ENCODE measurements around the gene B4GALNT2.
"Not testable (repeated sequence)": the region's sequence is repeated elsewhere in the genome, so short reads cannot be mapped to it uniquely, and the experiment has no call there.

The B4GALNT2 gene

GRCh38 chr17:49132699-49133364 lies at the start of gene B4GALNT2:
B4GALNT2 (plus strand) TSS chr17:49132769; CDS start chr17:49132793, 24 bp downstream.
- peak; percentile 7 for DNase-seq

- DNase-seq = not testable (repeated sequence)
These were observed 47.5 kb upstream of the B4GALNT2 start for GRCh38 chr17:49085046-49085445.

GRCh38 chr17:49085565-49086315 lies 46.8 kb upstream of the B4GALNT2 start:
- no peak for DNase-seq

GRCh38 chr17:49086316-49086605 lies 46.3 kb upstream of the B4GALNT2 start:
- no peak for DNase-seq

- no peak for DNase-seq
These were observed 45.9 kb upstream of the B4GALNT2 start for GRCh38 chr17:49086649-49087048.

- DNase-seq = no peak
These were observed 43.5 kb upstream of the B4GALNT2 start for GRCh38 chr17:49089094-49089493.

- DNase-seq = no peak
These were observed 41.5 kb upstream of the B4GALNT2 start for GRCh38 chr17:49090878-49091594.

GRCh38 chr17:49093131-49093530 lies 39.4 kb upstream of the B4GALNT2 start:
- DNase-seq = no peak

GRCh38 chr17:49100601-49101000 lies 32.0 kb upstream of the B4GALNT2 start:
- DNase-seq = no peak

- DNase-seq = peak; percentile 10
These were observed 31.5 kb upstream of the B4GALNT2 start for GRCh38 chr17:49101054-49101534.

- DNase-seq = not testable (repeated sequence)
These were observed 29.2 kb upstream of the B4GALNT2 start for GRCh38 chr17:49103360-49103759.

GRCh38 chr17:49104511-49105074 lies 28.0 kb upstream of the B4GALNT2 start:
- no peak for DNase-seq

GRCh38 chr17:49106321-49107210 lies 26.0 kb upstream of the B4GALNT2 start:
- no peak for DNase-seq

GRCh38 chr17:49107211-49107557 lies 25.4 kb upstream of the B4GALNT2 start:
- DNase-seq = no peak

- no peak for DNase-seq
These were observed 24.3 kb upstream of the B4GALNT2 start for GRCh38 chr17:49108318-49108717.

GRCh38 chr17:49110509-49110908 lies 22.1 kb upstream of the B4GALNT2 start:
- no peak for DNase-seq

GRCh38 chr17:49111934-49112333 lies 20.6 kb upstream of the B4GALNT2 start:
- no peak for DNase-seq

- DNase-seq = no peak
These were observed 19.6 kb upstream of the B4GALNT2 start for GRCh38 chr17:49112936-49113335.

GRCh38 chr17:49114703-49115102 lies 17.9 kb upstream of the B4GALNT2 start:
- no peak for DNase-seq

- no peak for DNase-seq
These were observed 14.9 kb upstream of the B4GALNT2 start for GRCh38 chr17:49117587-49118230.

- DNase-seq = no peak
These were observed 12.4 kb upstream of the B4GALNT2 start for GRCh38 chr17:49120166-49120565.

GRCh38 chr17:49121696-49122292 lies 10.8 kb upstream of the B4GALNT2 start:
- no peak for DNase-seq

Data from NCI-H748 treated with DMSO at 0.1 percent for 48 hours (cell line).